Osteoblast (primary cell): ENCODE data around the gene NCMAP. TPM values are rescaled to one million over a fixed set of nuclear protein-coding genes. Genes with fewer than 3 reads are reported as not detected.

Source experiments
- DNase-seq: peaks from one replicate; pipeline ENCODE4 v3.0.0; 2011; ENCODE audit warnings: low spot score, mixed read lengths; ENCODE audit not compliant: insufficient read length; ENCODE audit errors: missing footprints
- H2AFZ ChIP-seq: 2 replicates; pipeline ENCODE4 v1.6.0; 2011; ENCODE audit warnings: mild to moderate bottlenecking, low read length
- H3K27ac ChIP-seq: 2 replicates; pipeline ENCODE4 v1.5.1; 2011; ENCODE audit warnings: mild to moderate bottlenecking, low read depth, low read length, moderate library complexity
- H3K27me3 ChIP-seq: 2 replicates; pipeline ENCODE4 v1.6.0; 2012; ENCODE audit warnings: mild to moderate bottlenecking, control low read depth, inconsistent platforms, low read length, moderate library complexity; ENCODE audit not compliant: insufficient read depth
- H3K36me3 ChIP-seq: 2 replicates; pipeline ENCODE4 v1.5.1; 2011; ENCODE audit warnings: mild to moderate bottlenecking, low read length, control low read depth, moderate library complexity; ENCODE audit not compliant: insufficient read depth
- H3K4me1 ChIP-seq: 2 replicates; pipeline ENCODE4 v1.5.1; 2011; ENCODE audit warnings: mild to moderate bottlenecking, low read length, control low read depth, moderate library complexity; ENCODE audit not compliant: insufficient read depth
- H3K4me2 ChIP-seq: 2 replicates; pipeline ENCODE4 v1.6.0; 2011; ENCODE audit warnings: mild to moderate bottlenecking, low read length; ENCODE audit not compliant: insufficient read depth
- H3K4me3 ChIP-seq: fragments of 200-600 bp; sonication (generic); 3 replicates; pipeline ENCODE4 v1.5.1; 2012; ENCODE audit warnings: mild to moderate bottlenecking, low read length, inconsistent platforms; ENCODE audit not compliant: insufficient read depth
- H3K79me2 ChIP-seq: 2 replicates; pipeline ENCODE4 v1.6.0; 2012; ENCODE audit warnings: mild to moderate bottlenecking, low read length, control low read depth, inconsistent platforms; ENCODE audit not compliant: insufficient read depth
- H3K9me3 ChIP-seq: 2 replicates; pipeline ENCODE4 v1.5.1; 2011; ENCODE audit warnings: low read depth, low read length, control low read depth
- H4K20me1 ChIP-seq: 2 replicates; pipeline ENCODE4 v1.6.0; 2012; ENCODE audit warnings: mild to moderate bottlenecking, low read length, control low read depth; ENCODE audit not compliant: insufficient read depth
- CTCF ChIP-seq: IDR thresholded peaks from 2 replicates; pipeline ENCODE4 v1.5.1; 2011; ENCODE audit warnings: mild to moderate bottlenecking, low read depth, low read length, moderate library complexity; ENCODE audit errors: extremely low read depth
- total RNA-seq: library from RNA; depleted of rRNA; stranded (reverse); fragments of >200 nt; gene quantifications from 2 replicates; pipeline ENCODE4 v1.2.3, GENCODE V29; 2012

NCMAP gene
- total RNA-seq, 1 donor: not detected

DNA sequence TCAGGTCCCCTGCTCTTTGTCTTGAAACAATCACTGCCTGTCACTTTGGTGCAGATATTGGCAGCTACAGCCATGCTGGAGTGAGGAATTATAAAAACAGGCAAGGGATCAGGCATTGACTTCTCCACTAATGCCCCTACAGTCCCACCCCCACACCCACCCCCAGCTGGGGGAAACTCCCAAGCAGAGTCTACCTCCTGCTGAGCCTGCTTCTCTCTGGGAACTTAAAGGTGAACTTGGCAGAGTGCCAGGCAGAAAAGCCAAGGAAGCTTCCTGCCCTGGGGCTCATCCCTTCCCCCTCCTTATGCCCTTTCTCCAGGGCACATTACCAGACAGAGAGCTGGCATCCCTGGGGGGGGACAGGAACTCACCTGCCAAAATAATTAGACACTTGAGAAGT is 6.7 kb downstream of the NCMAP start:
- no peaks in the 10 kb centered on the region for H3K4me1 ChIP-seq
- H3K27me3 ChIP-seq: peaks cover 14% of the 10 kb centered on the region
- no peaks in the 10 kb centered on the region for H3K79me2 ChIP-seq
- H3K36me3 ChIP-seq: no peaks in the 10 kb centered on the region
- no peak overlapping the region for H3K27ac ChIP-seq
- no peak overlapping the region for H3K4me2 ChIP-seq
- H2AFZ ChIP-seq: no peak overlapping the region
- no peaks in the 10 kb centered on the region for H4K20me1 ChIP-seq
- H3K9me3 ChIP-seq: no peaks in the 10 kb centered on the region
- H3K4me3 ChIP-seq: no peak overlapping the region
- DNase-seq: no peak
- no peak for TF ChIP-seq CTCF

DNA sequence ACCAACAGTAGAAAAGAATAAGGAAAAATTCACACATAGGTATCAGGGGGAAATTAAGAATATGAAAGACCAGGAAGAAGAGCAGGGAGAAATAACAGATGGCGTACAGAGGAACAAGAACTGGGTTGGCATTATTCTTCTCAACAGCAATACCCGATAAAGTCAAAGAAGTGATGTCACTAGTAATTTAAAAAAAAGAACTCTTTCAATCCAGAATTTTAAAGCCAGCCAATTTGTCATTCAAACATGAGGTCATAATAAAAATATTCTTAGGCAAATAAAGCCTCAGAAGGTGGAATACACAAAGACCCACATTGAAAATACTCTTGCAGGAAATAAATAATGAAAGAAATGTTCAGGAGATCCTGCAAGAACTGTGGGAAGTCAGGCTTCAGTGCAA is 8.8 kb downstream of the NCMAP start:
- H3K27ac ChIP-seq: no peak overlapping the region
- no peak for DNase-seq
- H4K20me1 ChIP-seq: no peaks in the 10 kb centered on the region
- no peaks in the 10 kb centered on the region for H3K79me2 ChIP-seq
- H3K4me1 ChIP-seq: no peaks in the 10 kb centered on the region
- H3K4me3 ChIP-seq: no peak overlapping the region
- no peak overlapping the region for H3K4me2 ChIP-seq
- no peaks in the 10 kb centered on the region for H3K36me3 ChIP-seq
- H2AFZ ChIP-seq: no peak overlapping the region
- H3K27me3 ChIP-seq: peaks cover 4% of the 10 kb centered on the region
- no peaks in the 10 kb centered on the region for H3K9me3 ChIP-seq
- no peak for TF ChIP-seq CTCF

GRCh38 chr1:24566236-24566867 is 10.5 kb downstream of the NCMAP start:
- peaks cover 4% of the 10 kb centered on the region for H3K27me3 ChIP-seq
- no peaks in the 10 kb centered on the region for H3K9me3 ChIP-seq
- no peaks in the 10 kb centered on the region for H3K79me2 ChIP-seq
- TF ChIP-seq CTCF: no peak
- no peak overlapping the region for H3K4me3 ChIP-seq
- no peak for DNase-seq
- no peak overlapping the region for H3K4me2 ChIP-seq
- H3K36me3 ChIP-seq: no peaks in the 10 kb centered on the region
- H4K20me1 ChIP-seq: no peaks in the 10 kb centered on the region
- H3K4me1 ChIP-seq: no peaks in the 10 kb centered on the region
- H3K27ac ChIP-seq: no peak overlapping the region
- H2AFZ ChIP-seq: no peak overlapping the region

DNA sequence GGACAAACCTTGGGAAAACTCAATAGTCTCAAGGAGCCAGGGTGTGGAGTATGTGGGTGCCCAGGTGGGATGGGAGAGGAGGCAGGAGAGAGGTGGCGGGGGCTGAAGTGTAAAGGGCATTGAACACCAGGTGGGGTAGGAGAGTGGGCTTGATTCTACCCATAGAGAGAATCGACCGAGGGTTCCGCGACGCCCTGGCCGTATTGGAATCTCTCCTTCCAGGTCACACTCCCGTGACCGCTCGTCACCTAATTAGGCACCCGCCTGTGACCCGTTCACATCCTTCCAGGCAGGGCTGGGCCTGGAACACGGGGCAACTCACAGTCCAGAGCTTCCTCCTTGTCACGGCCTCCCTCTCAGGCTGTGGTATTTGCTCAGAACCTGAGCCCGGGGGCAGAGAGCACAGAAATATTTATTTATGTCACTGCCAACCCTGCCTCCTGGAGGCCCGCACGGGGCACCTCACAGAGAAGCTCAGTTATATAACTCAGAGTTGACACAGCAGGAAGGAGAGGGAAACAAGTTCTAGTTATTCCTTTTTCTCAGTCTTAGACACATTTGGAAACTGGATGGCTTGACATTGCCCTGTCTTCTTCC is 12.0 kb downstream of the NCMAP start:
- no peak for DNase-seq
- no peak for TF ChIP-seq CTCF
- Histone ChIP-seq H3K4me1 (no peaks in the 10 kb centered on the region), H3K27ac (no peak overlapping the region), H3K9me3 (no peaks in the 10 kb centered on the region), H3K4me2 (no peak overlapping the region), H2AFZ (no peak overlapping the region), H3K27me3 (no peaks in the 10 kb centered on the region), H3K4me3 (no peak overlapping the region), H4K20me1 (no peaks in the 10 kb centered on the region), H3K79me2 (no peaks in the 10 kb centered on the region), H3K36me3 (no peaks in the 10 kb centered on the region)
